Measurements from ENCODE around the gene SYNE3. TPM values are rescaled to one million over a fixed set of nuclear protein-coding genes. Genes with fewer than 3 reads are reported as not detected.

The SYNE3 gene
- total RNA-seq, 1 experiment from 2014 or later = 1.2 TPM

- Histone ChIP-seq H3K4me2 (ENCODE audit: low read length) (no peak overlapping the region), H2AFZ (ENCODE audit: low read length) (no peak overlapping the region), H4K20me1 (ENCODE audit: low read length) (no peaks in the 10 kb centered on the region), H3K4me1 (ENCODE audit: insufficient read depth, low read length) (peaks cover 20% of the 10 kb centered on the region), H3K9me3 (ENCODE audit: low read length) (no peaks in the 10 kb centered on the region), H3K27ac (ENCODE audit: low read length) (no peak overlapping the region), H3K4me3 (ENCODE audit: low read length) (no peak overlapping the region), H3K36me3 (ENCODE audit: low read depth, low read length) (no peaks in the 10 kb centered on the region), H3K27me3 (ENCODE audit: low read length) (no peaks in the 10 kb centered on the region), H3K9ac (ENCODE audit: low read length) (no peak overlapping the region), H3K9me2 (replicated peaks; ENCODE audit: low read length) (no peaks in the 10 kb centered on the region), H3K79me2 (ENCODE audit: low read length) (no peaks in the 10 kb centered on the region), H3F3A (ENCODE audit: low read length, unreplicated experiment) (no peaks in the 10 kb centered on the region)
- no peak for DNase-seq
- TF ChIP-seq EZH2 (IDR thresholded peaks at IDR 0.05; ENCODE audit: low read length, unreplicated experiment) (no peak), EZH2phosphoT487 (IDR thresholded peaks at IDR 0.05; ENCODE audit: borderline replicate concordance, low read length) (no peak)
- TF ChIP-seq, protein P1, sequence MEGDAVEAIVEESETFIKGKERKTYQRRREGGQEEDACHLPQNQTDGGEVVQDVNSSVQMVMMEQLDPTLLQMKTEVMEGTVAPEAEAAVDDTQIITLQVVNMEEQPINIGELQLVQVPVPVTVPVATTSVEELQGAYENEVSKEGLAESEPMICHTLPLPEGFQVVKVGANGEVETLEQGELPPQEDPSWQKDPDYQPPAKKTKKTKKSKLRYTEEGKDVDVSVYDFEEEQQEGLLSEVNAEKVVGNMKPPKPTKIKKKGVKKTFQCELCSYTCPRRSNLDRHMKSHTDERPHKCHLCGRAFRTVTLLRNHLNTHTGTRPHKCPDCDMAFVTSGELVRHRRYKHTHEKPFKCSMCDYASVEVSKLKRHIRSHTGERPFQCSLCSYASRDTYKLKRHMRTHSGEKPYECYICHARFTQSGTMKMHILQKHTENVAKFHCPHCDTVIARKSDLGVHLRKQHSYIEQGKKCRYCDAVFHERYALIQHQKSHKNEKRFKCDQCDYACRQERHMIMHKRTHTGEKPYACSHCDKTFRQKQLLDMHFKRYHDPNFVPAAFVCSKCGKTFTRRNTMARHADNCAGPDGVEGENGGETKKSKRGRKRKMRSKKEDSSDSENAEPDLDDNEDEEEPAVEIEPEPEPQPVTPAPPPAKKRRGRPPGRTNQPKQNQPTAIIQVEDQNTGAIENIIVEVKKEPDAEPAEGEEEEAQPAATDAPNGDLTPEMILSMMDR (conservative IDR thresholded peaks at IDR 0.05; ENCODE audit: low read depth, low read length) = no peak
- no TSS peak for BruUV-seq (replicated peaks)
- ChIA-PET CTCF (no interaction called here), POLR2A (ENCODE audit: unreplicated experiment) (no interaction called here)
- intact Hi-C loops (cut with micrococcal nuclease) = no loop called here
- no peak for ATAC-seq
These were observed 38.1 kb downstream of the SYNE3 start for GRCh38 chr14:95478309-95478708.

- Histone ChIP-seq H3K27me3 (ENCODE audit: low read length) (no peaks in the 10 kb centered on the region), H3K4me2 (ENCODE audit: low read length) (no peak overlapping the region), H3K79me2 (ENCODE audit: low read length) (no peaks in the 10 kb centered on the region), H3K4me1 (ENCODE audit: insufficient read depth, low read length) (peaks cover 14% of the 10 kb centered on the region), H4K20me1 (ENCODE audit: low read length) (no peaks in the 10 kb centered on the region), H3K9me3 (ENCODE audit: low read length) (no peaks in the 10 kb centered on the region), H3K9me2 (replicated peaks; ENCODE audit: low read length) (no peaks in the 10 kb centered on the region), H3K9ac (ENCODE audit: low read length) (no peak overlapping the region), H3F3A (ENCODE audit: low read length, unreplicated experiment) (no peaks in the 10 kb centered on the region), H3K4me3 (ENCODE audit: low read length) (no peak overlapping the region), H3K27ac (ENCODE audit: low read length) (no peak overlapping the region), H3K36me3 (ENCODE audit: low read depth, low read length) (no peaks in the 10 kb centered on the region), H2AFZ (ENCODE audit: low read length) (no peak overlapping the region)
- ATAC-seq (peak; percentile 50), DNase-seq (peak; percentile 11)
- TF ChIP-seq EZH2phosphoT487 (IDR thresholded peaks at IDR 0.05; ENCODE audit: borderline replicate concordance, low read length) (no peak), EZH2 (IDR thresholded peaks at IDR 0.05; ENCODE audit: low read length, unreplicated experiment) (no peak)
- TF ChIP-seq, protein P1 (conservative IDR thresholded peaks at IDR 0.05; ENCODE audit: low read depth, low read length) = no peak
- no TSS peak for BruUV-seq (replicated peaks)
- ChIA-PET POLR2A (ENCODE audit: unreplicated experiment) (interaction anchor here (0.5 kb wide), 1 partner anchor 31 kb away, joined by 3 read pairs; no protein-coding TSS in a partner anchor), CTCF (no interaction called here)
- intact Hi-C loops (cut with micrococcal nuclease) = loop anchor here (1.0 kb wide), 2 partner anchors 14 to 35 kb away; no protein-coding TSS in a partner anchor
These were observed 38.8 kb downstream of the SYNE3 start for GRCh38 chr14:95477411-95478269.

DNA sequence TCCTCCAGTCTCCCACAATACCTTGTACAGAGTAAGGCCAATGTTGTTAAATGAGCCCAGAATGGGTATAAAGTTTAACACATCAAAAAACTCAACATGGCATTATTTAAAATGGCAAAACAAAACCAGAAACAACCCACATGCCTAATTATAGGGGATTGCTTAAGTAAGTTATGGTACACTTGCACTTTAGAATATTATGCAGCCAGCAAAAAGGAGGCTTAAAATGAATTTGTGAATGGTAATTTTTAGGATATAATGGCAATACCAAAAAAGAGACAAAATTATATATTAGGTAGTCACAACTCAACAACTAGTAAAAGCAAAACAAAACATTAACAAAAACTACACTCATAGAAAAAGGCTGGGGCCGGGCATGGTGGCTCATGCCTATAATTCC is 39.7 kb downstream of the SYNE3 start:
- Histone ChIP-seq H3K79me2 (ENCODE audit: low read length) (no peaks in the 10 kb centered on the region), H3K4me2 (ENCODE audit: low read length) (no peak overlapping the region), H3K9me2 (replicated peaks; ENCODE audit: low read length) (no peaks in the 10 kb centered on the region), H3K4me3 (ENCODE audit: low read length) (no peak overlapping the region), H3F3A (ENCODE audit: low read length, unreplicated experiment) (no peaks in the 10 kb centered on the region), H3K9ac (ENCODE audit: low read length) (no peak overlapping the region), H3K36me3 (ENCODE audit: low read depth, low read length) (no peaks in the 10 kb centered on the region), H3K27ac (ENCODE audit: low read length) (no peak overlapping the region), H3K27me3 (ENCODE audit: low read length) (no peaks in the 10 kb centered on the region), H3K9me3 (ENCODE audit: low read length) (no peaks in the 10 kb centered on the region), H2AFZ (ENCODE audit: low read length) (no peak overlapping the region), H4K20me1 (ENCODE audit: low read length) (no peaks in the 10 kb centered on the region), H3K4me1 (ENCODE audit: insufficient read depth, low read length) (peaks cover 12% of the 10 kb centered on the region)
- CTCF ChIA-PET = no interaction called here
- intact Hi-C loops (cut with micrococcal nuclease) = loop anchor here (1.0 kb wide), 2 partner anchors 15 to 34 kb away; no protein-coding TSS in a partner anchor
- no peak for DNase-seq
- no peak for ATAC-seq
- TF ChIP-seq EZH2 (IDR thresholded peaks at IDR 0.05; ENCODE audit: low read length, unreplicated experiment) (no peak), EZH2phosphoT487 (IDR thresholded peaks at IDR 0.05; ENCODE audit: borderline replicate concordance, low read length) (no peak)
- TF ChIP-seq, protein P1 (conservative IDR thresholded peaks at IDR 0.05; ENCODE audit: low read depth, low read length) = no peak
- no TSS peak for BruUV-seq (replicated peaks)
- POLR2A ChIA-PET (ENCODE audit: unreplicated experiment) = no interaction called here
